ENCODE results near the gene SF3B5. TPM values are rescaled to one million over a fixed set of nuclear protein-coding genes. Genes with fewer than 3 reads are reported as not detected.

Gene SF3B5
- total and polyA plus RNA-seq, 2 of the 8 experiments (the other 6 are each of a cell fraction or from before 2014, with no cell fraction given) = 195 to 588 TPM

DNA sequence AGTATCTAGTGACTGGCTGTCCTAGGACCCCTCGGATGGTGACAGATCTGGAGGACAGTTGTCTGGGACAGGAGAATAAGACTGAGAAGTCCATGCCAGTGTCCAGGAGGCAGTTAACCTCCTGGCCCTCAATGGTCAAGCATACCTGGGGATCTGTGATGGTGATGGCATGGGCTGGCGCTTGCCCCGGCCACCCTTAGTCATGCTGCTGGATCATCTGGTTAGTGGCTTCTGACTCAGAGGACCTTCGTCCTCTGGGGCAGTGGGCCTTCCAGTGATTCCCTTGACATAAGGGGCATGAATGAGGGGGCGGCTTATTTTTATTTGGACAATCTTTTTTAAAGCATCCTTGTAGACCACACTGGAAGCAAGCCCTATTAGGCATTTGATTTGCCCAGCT is 24.0 kb upstream of the SF3B5 start:
- no peak overlapping the region for H3K18ac ChIP-seq (ENCODE audit: extremely low read depth, low read length)
- FAIRE-seq = no peak
- H4K20me1 ChIP-seq (replicated peaks in 1 of 2; ENCODE audit: control insufficient read depth in 1 of 2, insufficient read depth in 2 of 2, low read length in 2 of 2) = no peaks in the 10 kb centered on the region
- no peak overlapping the region for H2AFZ ChIP-seq (ENCODE audit: low read length)
- H2BK20ac ChIP-seq (ENCODE audit: low read length) = no peak overlapping the region
- H4K8ac ChIP-seq (ENCODE audit: extremely low read depth, insufficient read depth, low read length) = no peak overlapping the region
- no peak overlapping the region for H2BK120ac ChIP-seq (replicated peaks; ENCODE audit: low read depth, low read length)
- H2BK5ac ChIP-seq (ENCODE audit: low read depth, low read length) = no peak overlapping the region
- no peaks in the 10 kb centered on the region for H3K4me1 ChIP-seq (replicated peaks in 1 of 4; ENCODE audit: control insufficient read depth in 3 of 4, insufficient read depth in 4 of 4, low read length in 3 of 4)
- no peaks in the 10 kb centered on the region for H3K36me3 ChIP-seq (ENCODE audit: control insufficient read depth in 2 of 4, insufficient read depth in 4 of 4, low read length in 3 of 4)
- no peak overlapping the region for H4K91ac ChIP-seq (replicated peaks; ENCODE audit: insufficient read length, low read length)
- no peaks in the 10 kb centered on the region for H3K27me3 ChIP-seq (replicated peaks in 1 of 4; ENCODE audit: control insufficient read depth in 3 of 4, extremely low read depth in 1 of 4, insufficient read depth in 3 of 4, low read length in 3 of 4)
- H3K23ac ChIP-seq (ENCODE audit: insufficient read length) = no peak overlapping the region
- H3K56ac ChIP-seq (replicated peaks; ENCODE audit: insufficient read length, low read depth, low read length) = no peak overlapping the region
- ChIA-PET POLR2A (ENCODE audit: partially characterized antibody) (no interaction called here), CTCF (ENCODE audit: partially characterized antibody) (no interaction called here)
- H3K4me2 ChIP-seq (ENCODE audit: insufficient read depth in 1 of 2, low read depth in 2 of 2, low read length in 2 of 2) = no peak overlapping the region
- H3K9me3 ChIP-seq (ENCODE audit: insufficient read depth in 2 of 2, low read depth in 1 of 2, low read length in 1 of 2) = no peaks in the 10 kb centered on the region
- no peak overlapping the region for H2BK15ac ChIP-seq (ENCODE audit: low read length)
- no peaks in the 10 kb centered on the region for H3K79me1 ChIP-seq (ENCODE audit: low read depth, low read length)
- H3K9ac ChIP-seq (replicated peaks in 1 of 4; ENCODE audit: extremely low read depth in 1 of 4, low read depth in 3 of 4, low read length in 3 of 4) = no peak overlapping the region
- no peak overlapping the region for H2BK12ac ChIP-seq (ENCODE audit: low read depth, low read length)
- H3K79me2 ChIP-seq (ENCODE audit: control insufficient read depth in 1 of 2, insufficient read depth in 2 of 2, low read length in 2 of 2) = no peaks in the 10 kb centered on the region
- no peak overlapping the region for H3K27ac ChIP-seq (ENCODE audit: low read depth, low read length)
- no peak for DNase-seq (ENCODE audit: low read depth in 1 of 2, low spot score in 2 of 2)
- H3K14ac ChIP-seq (ENCODE audit: insufficient read length) = no peak overlapping the region
- no peaks in the 10 kb centered on the region for H3K23me2 ChIP-seq (ENCODE audit: low read depth, low read length)
- H3K4me3 ChIP-seq (ENCODE audit: extremely low read depth in 1 of 4, insufficient read depth in 2 of 4, low read depth in 3 of 4, low read length in 4 of 4) = no peak overlapping the region
- no peak overlapping the region for H4K5ac ChIP-seq (ENCODE audit: insufficient read length, low read depth, low read length)
- H2AK5ac ChIP-seq (ENCODE audit: low read depth, low read length) = no peak overlapping the region
- no peak overlapping the region for H3K4ac ChIP-seq (replicated peaks; ENCODE audit: insufficient read length, low read depth, low read length)
- WGBS, 2 experiments (ENCODE audit: extremely low coverage in 1 of 2, insufficient coverage in 1 of 2, insufficient read length in 1 of 2, insufficient replicate concordance in 2 of 2, low coverage in 1 of 2, low lambda C conversion rate in 2 of 2, missing lambda C conversion rate in 1 of 2) = 88% methylated on average over 5 of the region's 5 CpGs; no CpG with 5 or more reads in 1 of the 2 experiments
- TF ChIP-seq TBP (IDR thresholded peaks at IDR 0.05; ENCODE audit: low read depth, low read length) = no peak
